ENCODE data around the gene ENOX1. TPM values are rescaled to one million over a fixed set of nuclear protein-coding genes. Genes with fewer than 3 reads are reported as not detected.

ENOX1 gene
- total RNA-seq, 2 donors from 2014 or later = 0.33 TPM; not detected in 1

DNA sequence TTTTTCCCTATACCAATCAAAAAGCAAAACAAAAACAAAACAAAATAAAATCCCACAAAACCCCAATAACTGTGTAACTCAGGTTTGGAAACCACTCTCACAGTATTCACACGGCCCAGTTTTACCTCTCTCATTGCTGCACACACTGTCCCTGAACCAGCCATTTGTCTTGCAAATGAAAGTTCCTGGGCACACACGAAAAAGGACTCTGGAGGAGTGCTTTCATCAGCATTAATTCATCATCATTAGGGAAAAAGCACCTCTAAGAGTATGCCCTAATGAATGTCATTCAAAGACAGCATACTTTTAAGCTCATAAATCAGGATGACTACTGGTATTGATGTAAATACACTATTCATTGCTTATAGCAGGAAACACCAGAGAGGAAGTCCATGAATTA lies 457.1 kb downstream of the ENOX1 start:
- no peaks in the 10 kb centered on the region for H3K9me3 Mint-ChIP-seq
- peaks cover 10% of the 10 kb centered on the region for H3K4me1 Mint-ChIP-seq
- H3K27ac Mint-ChIP-seq = no peak overlapping the region
- 25 to 58% methylated on average over 2 of the region's 2 CpGs for WGBS, 2 experiments (ENCODE audit: insufficient coverage in 1 of 2, insufficient read length in 1 of 2)
- Histone ChIP-seq H3K9ac (ENCODE audit: extremely low read depth, low read length, poor library complexity, severe bottlenecking) (no peak overlapping the region), H3K4me3 (ENCODE audit: low read length) (no peak overlapping the region), H3K27ac (ENCODE audit: low read depth, low read length) (no peak overlapping the region), H3K4me1 (ENCODE audit: control insufficient read depth, insufficient read depth, low read length) (no peaks in the 10 kb centered on the region), H3K27me3 (ENCODE audit: control insufficient read depth, insufficient read depth, low read length, poor library complexity, severe bottlenecking) (no peaks in the 10 kb centered on the region), H3K36me3 (ENCODE audit: control insufficient read depth, insufficient read depth, low read length) (no peaks in the 10 kb centered on the region), H3K9me3 (ENCODE audit: control insufficient read depth, low read length) (no peaks in the 10 kb centered on the region)
- no peaks in the 10 kb centered on the region for H3K27me3 Mint-ChIP-seq (ENCODE audit: insufficient read depth)
- DNase-seq = no peak
- TF ChIP-seq, protein P1, sequence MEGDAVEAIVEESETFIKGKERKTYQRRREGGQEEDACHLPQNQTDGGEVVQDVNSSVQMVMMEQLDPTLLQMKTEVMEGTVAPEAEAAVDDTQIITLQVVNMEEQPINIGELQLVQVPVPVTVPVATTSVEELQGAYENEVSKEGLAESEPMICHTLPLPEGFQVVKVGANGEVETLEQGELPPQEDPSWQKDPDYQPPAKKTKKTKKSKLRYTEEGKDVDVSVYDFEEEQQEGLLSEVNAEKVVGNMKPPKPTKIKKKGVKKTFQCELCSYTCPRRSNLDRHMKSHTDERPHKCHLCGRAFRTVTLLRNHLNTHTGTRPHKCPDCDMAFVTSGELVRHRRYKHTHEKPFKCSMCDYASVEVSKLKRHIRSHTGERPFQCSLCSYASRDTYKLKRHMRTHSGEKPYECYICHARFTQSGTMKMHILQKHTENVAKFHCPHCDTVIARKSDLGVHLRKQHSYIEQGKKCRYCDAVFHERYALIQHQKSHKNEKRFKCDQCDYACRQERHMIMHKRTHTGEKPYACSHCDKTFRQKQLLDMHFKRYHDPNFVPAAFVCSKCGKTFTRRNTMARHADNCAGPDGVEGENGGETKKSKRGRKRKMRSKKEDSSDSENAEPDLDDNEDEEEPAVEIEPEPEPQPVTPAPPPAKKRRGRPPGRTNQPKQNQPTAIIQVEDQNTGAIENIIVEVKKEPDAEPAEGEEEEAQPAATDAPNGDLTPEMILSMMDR (conservative IDR thresholded peaks at IDR 0.05) = no peak
- no peak overlapping the region for H3K4me3 Mint-ChIP-seq
- H3K36me3 Mint-ChIP-seq (ENCODE audit: low read depth) = no peaks in the 10 kb centered on the region

DNA sequence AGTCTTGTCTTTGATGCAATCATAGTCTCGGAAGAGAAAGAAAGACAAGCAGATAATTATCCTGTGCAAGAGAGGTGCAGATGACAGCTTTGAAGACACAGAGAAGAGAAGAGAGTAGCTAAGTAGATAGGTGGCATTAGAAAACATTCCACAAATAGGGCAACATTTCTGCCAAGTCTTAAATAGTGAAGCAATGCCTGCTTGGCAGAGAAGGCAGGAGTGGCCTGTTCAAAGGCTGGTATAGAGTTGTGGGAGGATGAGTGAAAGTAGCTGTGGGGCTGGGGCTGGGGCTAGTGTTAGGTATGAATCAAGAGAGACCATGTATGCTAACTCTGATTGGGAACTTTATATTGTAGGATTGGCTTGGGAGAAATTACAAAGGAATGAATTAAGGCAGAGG lies 457.9 kb downstream of the ENOX1 start:
- H3K27me3 Mint-ChIP-seq (ENCODE audit: insufficient read depth) = no peaks in the 10 kb centered on the region
- TF ChIP-seq, protein P1 (conservative IDR thresholded peaks at IDR 0.05) = no peak
- H3K4me3 ChIP-seq (ENCODE audit: low read length) = no peak overlapping the region
- no peaks in the 10 kb centered on the region for H3K9me3 ChIP-seq (ENCODE audit: control insufficient read depth, low read length)
- H3K4me1 Mint-ChIP-seq = peaks cover 10% of the 10 kb centered on the region
- H3K4me1 ChIP-seq (ENCODE audit: control insufficient read depth, insufficient read depth, low read length) = no peaks in the 10 kb centered on the region
- H3K4me3 Mint-ChIP-seq = no peak overlapping the region
- no peaks in the 10 kb centered on the region for H3K9me3 Mint-ChIP-seq
- H3K27ac ChIP-seq (ENCODE audit: low read depth, low read length) = no peak overlapping the region
- no peaks in the 10 kb centered on the region for H3K36me3 ChIP-seq (ENCODE audit: control insufficient read depth, insufficient read depth, low read length)
- H3K9ac ChIP-seq (ENCODE audit: extremely low read depth, low read length, poor library complexity, severe bottlenecking) = no peak overlapping the region
- 87 to 100% methylated on average over 1 of the region's 1 CpG for WGBS, 2 experiments (ENCODE audit: insufficient coverage in 1 of 2, insufficient read length in 1 of 2)
- H3K27me3 ChIP-seq (ENCODE audit: control insufficient read depth, insufficient read depth, low read length, poor library complexity, severe bottlenecking) = no peaks in the 10 kb centered on the region
- DNase-seq = no peak
- H3K27ac Mint-ChIP-seq = no peak overlapping the region
- no peaks in the 10 kb centered on the region for H3K36me3 Mint-ChIP-seq (ENCODE audit: low read depth)

DNA sequence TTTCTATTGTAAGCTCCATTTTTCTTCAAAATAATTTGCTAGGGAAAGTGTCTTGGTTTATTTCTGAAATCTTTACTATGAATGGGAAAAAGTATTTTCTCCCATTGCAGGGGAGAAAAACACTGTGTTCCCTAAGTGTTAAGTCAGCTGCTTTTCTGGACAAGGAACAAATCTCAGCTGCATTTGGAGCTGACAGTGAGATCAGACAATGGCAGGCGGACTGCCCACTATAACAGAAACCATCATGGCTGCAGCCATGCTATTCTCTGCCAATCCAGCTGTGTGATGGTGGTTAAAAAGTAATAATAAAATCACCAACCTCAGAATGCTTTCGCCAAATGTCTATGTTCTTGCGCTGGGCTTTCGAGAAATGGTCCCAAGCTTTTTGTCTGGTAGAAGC lies 460.7 kb downstream of the ENOX1 start:
- 96 to 100% methylated on average over 2 to 4 of the region's 4 CpGs for WGBS, 2 experiments (ENCODE audit: insufficient coverage in 1 of 2, insufficient read length in 1 of 2)
- H3K4me3 Mint-ChIP-seq = no peak overlapping the region
- H3K36me3 ChIP-seq (ENCODE audit: control insufficient read depth, insufficient read depth, low read length) = no peaks in the 10 kb centered on the region
- H3K4me1 Mint-ChIP-seq = peaks cover 7% of the 10 kb centered on the region
- H3K9ac ChIP-seq (ENCODE audit: extremely low read depth, low read length, poor library complexity, severe bottlenecking) = no peak overlapping the region
- no peak for DNase-seq
- TF ChIP-seq, protein P1 (conservative IDR thresholded peaks at IDR 0.05) = no peak
- H3K27me3 Mint-ChIP-seq (ENCODE audit: insufficient read depth) = peaks cover 5% of the 10 kb centered on the region
- no peak overlapping the region for H3K27ac Mint-ChIP-seq
- no peak overlapping the region for H3K27ac ChIP-seq (ENCODE audit: low read depth, low read length)
- no peaks in the 10 kb centered on the region for H3K4me1 ChIP-seq (ENCODE audit: control insufficient read depth, insufficient read depth, low read length)
- no peaks in the 10 kb centered on the region for H3K9me3 Mint-ChIP-seq
- no peaks in the 10 kb centered on the region for H3K9me3 ChIP-seq (ENCODE audit: control insufficient read depth, low read length)
- no peak overlapping the region for H3K4me3 ChIP-seq (ENCODE audit: low read length)
- no peaks in the 10 kb centered on the region for H3K36me3 Mint-ChIP-seq (ENCODE audit: low read depth)
- H3K27me3 ChIP-seq (ENCODE audit: control insufficient read depth, insufficient read depth, low read length, poor library complexity, severe bottlenecking) = peaks cover 9% of the 10 kb centered on the region

Measured in endodermal cell (in vitro differentiated cells).